Loucy (cell line): Measurements from ENCODE around the gene GRID1.

Experiments
- EZH2phosphoT487 ChIP-seq: fragments of 200-600 bp; IDR thresholded peaks from 2 replicates; pipeline ENCODE4 v1.6.1; 2018; ENCODE audit warnings: antibody characterized with exemption, mild to moderate bottlenecking, moderate library complexity, borderline replicate concordance
- TF ChIP-seq, protein P1 (sequence below): fragments of 200-600 bp; sonication (generic); conservative IDR thresholded peaks from 2 replicates; pipeline ENCODE4 v1.5.1; 2014; ENCODE audit warnings: mild to moderate bottlenecking, antibody characterized with exemption, low read length

DNA sequence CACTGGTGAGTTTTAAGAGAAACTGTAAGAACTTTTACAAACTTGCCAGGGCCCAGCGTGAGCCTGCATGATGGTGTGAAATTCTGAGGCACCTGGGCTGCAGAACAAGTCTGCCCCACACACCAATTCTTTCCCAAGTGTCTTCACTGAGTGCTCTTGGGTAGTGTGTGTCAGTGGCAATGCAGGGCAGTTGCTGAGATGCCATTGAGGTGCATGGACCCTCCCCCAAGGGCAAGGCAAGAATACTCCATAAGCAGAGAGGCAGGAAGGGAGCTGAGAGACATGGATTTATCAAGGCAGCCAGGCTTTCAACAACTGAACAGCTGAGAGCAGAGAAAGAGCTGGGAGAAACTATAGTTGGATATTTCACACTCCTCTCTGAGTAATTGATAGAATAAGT lies 801.2 kb downstream of the GRID1 start:
- TF ChIP-seq, protein P1, sequence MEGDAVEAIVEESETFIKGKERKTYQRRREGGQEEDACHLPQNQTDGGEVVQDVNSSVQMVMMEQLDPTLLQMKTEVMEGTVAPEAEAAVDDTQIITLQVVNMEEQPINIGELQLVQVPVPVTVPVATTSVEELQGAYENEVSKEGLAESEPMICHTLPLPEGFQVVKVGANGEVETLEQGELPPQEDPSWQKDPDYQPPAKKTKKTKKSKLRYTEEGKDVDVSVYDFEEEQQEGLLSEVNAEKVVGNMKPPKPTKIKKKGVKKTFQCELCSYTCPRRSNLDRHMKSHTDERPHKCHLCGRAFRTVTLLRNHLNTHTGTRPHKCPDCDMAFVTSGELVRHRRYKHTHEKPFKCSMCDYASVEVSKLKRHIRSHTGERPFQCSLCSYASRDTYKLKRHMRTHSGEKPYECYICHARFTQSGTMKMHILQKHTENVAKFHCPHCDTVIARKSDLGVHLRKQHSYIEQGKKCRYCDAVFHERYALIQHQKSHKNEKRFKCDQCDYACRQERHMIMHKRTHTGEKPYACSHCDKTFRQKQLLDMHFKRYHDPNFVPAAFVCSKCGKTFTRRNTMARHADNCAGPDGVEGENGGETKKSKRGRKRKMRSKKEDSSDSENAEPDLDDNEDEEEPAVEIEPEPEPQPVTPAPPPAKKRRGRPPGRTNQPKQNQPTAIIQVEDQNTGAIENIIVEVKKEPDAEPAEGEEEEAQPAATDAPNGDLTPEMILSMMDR, result no peak
- no peak for TF ChIP-seq EZH2phosphoT487
